Hindlimb muscle (tissue), 1 donor: Measurements from ENCODE around the gene CDC42EP2. TPM values are rescaled to one million over a fixed set of nuclear protein-coding genes. Genes with fewer than 3 reads are reported as not detected.

Experiments used
- DNase-seq: peaks from one replicate; pipeline ENCODE4 v3.0.0-alpha.2; 2013
- polyA plus RNA-seq: library from polyadenylated mRNA; unstranded; fragments of 120-200 nt; gene quantifications from one replicate; pipeline ENCODE4 v1.2.1, GENCODE V29; 2013; ENCODE audit not compliant: insufficient read length

CDC42EP2 gene
- polyA plus RNA-seq, 1 donor, result 38.8 TPM

DNA sequence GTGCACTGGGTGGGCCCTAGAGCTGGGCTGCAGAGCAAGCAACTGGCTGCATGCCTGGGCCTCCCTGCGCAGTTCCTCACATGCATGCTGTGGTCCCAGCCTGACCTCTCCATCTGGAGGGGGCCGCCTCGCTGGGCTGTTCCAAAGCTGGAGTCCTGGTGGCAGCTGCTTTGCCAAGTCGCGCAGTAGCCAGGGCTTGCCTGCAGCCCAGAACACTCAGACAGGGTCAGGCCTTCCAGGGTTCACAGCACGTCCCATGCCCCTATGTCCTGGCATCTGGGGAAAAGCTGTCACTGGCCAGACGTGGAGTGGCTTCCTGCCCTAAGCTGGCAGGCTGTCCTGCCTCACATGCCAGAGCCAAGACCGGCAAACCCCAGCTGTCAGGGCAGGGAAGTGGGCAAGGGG lies 16.5 kb upstream of the CDC42EP2 start:
- peak; percentile 86 for DNase-seq

DNA sequence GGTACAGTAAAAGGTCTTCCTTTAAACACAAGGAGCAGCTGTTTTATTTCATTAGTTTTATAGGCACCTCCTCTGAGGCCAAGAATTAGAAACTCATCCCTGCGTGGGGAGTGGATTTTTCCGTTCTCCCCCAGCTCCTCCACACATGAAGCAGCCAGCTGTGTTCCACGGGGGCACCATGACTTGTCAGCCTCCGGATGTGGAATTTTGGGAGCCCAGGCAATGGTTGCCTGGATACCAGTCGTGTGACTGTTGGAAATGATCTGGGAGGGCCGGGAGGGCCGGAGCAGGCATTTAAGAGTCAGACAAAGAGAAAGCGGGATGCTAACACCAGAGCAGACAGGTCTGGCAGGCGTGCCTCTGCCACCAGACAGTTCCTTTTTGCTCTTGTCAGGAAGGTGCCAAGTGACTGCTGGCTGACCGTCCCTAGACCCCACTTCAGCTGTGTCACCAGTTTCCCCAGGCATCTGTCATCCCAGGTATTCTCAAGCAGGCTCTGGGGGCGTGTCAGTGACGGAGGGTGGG lies 15.9 kb upstream of the CDC42EP2 start:
- peak; percentile 83 for DNase-seq

DNA sequence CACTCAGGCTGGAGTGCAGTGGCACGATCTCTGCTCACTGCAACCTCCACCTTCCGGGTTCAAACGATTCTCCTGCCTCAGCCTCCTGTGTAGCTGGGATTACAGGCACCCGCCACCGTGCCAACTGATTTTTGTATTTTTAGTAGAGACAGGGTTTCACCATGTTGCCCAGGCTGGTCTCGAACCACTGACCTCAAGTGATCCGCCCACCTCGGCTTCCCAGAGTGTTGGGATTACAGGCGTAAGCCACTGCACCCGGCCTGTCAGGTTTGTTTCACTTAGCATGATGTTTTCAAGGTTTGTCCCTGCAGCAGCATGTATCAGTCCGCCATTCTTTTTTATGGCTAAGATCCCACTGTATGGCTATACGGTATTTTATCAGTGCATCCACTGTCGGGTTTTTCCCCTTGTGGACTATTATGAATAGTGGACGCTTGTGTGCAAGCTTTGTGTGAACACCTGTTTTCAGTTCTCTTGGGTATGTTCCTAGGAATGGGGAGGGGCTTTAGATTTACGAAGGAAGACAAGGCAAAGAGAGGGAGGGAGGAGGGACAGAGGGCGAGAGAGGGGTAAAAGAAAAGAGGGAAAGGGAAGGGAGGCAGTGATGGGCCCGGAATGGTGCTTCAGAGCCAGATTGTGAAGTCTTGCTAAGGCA lies 13.9 kb upstream of the CDC42EP2 start:
- DNase-seq, result no peak

GRCh38 chr11:65301491-65302329 lies 13.0 kb upstream of the CDC42EP2 start:
- DNase-seq, result no peak

DNA sequence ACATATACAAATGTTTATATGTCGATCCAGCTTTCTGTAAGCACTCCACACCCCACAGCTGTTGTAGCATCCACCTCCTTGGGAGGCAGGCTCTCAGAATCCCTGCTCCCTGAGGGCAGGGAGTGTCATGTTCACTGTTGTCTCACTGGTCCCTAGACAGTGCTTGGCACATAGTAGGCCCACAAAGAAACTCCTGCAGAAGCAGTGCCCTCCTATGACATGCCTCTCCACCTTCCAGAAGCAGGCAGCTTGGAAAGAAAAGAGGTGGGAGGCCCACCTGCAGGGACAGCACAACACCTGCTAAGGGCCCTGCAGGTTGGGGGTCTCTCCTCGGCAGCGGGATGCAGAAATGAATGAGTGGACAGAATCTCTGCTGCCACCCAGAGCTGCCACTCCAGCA lies 11.1 kb upstream of the CDC42EP2 start:
- DNase-seq, result no peak

DNA sequence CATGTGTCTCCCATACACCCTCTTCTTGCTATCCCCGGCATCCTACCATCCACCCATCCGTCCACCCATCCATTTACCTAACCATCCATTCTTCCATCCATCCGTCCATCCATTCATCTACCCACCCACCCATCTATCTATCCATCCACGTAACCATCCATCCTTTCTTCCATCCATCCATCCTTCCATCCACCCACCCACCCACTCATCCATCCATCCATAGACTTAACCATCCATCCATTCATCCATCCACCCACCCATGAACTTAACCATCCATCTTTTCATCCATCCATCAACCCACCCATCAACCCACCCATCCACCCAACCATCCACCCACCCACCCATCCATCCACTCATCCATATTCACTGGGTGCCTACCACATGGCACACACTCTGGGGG lies 10.6 kb upstream of the CDC42EP2 start:
- DNase-seq, result no peak

DNA sequence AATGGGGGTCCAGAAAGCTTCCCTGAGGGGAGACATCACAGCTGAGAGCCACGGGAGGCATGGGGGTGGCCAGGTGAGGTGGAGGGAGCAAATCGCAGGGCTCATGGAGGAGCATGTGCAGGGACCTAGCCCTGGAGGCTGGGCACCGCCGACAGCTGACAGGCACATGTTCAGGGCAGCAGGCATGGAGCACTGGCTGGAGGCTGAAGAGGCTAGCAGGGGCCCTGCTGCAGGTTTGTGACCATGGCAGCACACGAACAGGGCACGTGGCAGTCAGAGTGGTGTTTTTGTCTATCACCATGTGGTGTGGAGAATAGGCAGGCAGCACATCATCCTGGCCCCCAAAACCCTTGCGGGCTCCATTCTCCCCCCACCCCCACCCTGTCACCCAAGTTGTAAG lies 10.1 kb upstream of the CDC42EP2 start:
- no peak for DNase-seq

- no peak for DNase-seq
These were observed 9.0 kb upstream of the CDC42EP2 start for GRCh38 chr11:65305501-65306268.

DNA sequence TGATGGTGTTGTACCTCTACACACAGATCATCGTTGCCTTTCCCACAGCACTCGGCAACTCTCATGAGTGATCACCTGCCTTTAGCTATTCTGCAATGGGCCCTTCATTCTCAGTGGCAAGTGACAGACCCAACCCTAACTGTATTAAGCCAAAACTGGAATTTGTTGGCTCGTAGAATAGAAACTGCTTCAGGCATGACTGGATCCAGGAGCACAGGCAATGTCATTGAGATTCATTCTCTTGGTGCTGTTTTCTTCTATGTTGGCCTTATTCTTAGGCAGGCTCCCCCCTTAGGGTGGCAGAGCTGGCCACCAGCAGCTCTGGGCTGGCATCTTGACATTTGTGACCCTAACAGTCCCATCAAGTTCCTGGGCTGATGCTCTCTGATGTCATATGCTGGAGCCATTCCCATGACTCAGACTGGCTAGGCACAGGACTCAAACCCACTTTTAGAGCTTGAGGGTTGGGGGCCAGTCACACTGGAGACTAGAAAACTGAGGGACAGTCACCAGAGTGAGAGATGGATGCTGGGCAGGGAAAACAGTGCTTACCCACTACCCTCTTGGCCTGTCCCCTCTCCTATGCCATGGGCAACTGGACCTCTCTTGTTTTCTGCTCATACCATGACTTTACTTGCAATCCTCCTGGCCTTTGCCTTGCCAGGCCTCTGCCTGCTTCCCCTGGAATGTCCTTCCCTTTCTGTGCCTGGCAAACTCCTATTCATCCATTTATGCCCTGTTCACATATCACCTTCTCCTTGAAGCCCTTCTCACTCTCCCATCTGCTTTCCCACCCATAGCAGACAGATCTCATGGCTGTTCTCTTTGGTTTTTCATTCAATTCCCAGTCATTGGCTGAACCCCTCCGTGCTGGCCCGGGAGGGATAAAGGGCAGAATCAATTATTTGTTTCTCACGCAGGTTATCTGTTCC lies 7.1 kb upstream of the CDC42EP2 start:
- DNase-seq, result no peak

DNA sequence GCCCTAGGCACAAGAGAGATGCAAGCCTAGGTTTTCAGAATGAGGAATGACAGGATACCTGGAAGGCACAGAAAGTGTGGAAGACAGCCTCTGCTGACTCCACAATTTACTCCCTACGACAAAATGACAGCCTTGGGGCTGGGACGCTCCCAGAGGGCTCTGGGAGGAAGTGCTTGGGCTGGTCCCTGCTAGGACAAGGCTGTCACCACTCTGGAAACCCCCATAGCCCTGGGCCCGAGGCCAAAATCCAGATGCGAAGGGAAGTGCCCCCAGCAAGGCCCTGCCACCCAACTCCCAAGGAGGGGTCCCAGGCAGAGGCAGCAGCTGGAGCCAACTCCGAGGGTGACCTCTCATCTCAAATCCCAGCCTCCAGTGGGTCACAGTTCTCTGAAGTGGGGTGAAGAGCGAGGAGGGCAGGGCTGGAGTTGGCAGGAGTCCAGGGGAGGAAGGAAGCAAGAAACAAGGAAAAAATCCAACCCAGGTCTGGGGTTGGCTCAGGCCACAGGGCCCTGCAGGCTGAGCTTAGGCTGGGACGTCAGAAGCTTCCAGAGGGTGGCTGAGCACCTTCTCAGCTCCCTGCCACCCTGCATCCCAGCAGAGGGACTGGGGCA lies 6.3 kb upstream of the CDC42EP2 start:
- no peak for DNase-seq

- no peak for DNase-seq
These were observed 5.7 kb upstream of the CDC42EP2 start for GRCh38 chr11:65309006-65309405.

DNA sequence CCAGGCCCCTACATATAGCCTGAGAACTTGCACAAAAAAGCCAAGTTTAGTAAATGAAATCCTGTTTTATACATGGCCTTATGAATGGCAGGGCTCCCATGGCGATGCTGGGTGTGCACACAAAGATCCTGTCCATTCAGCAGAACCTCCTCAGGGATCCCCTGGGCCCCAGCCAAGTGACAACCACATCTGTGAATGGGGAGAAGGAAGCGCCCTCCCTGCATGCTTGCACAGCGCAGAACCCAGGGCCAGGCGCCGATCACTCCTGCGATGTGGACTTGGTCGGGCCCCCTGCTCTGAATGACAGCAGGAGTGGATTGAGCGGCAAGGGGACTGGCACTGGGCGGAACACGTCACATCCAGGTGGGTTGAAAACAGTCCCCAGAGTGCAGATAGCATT lies 4.5 kb upstream of the CDC42EP2 start:
- DNase-seq, result no peak

- DNase-seq, result no peak
These were observed 3.9 kb upstream of the CDC42EP2 start for GRCh38 chr11:65310736-65311135.

GRCh38 chr11:65311170-65311678 lies 3.4 kb upstream of the CDC42EP2 start:
- DNase-seq, result no peak

DNA sequence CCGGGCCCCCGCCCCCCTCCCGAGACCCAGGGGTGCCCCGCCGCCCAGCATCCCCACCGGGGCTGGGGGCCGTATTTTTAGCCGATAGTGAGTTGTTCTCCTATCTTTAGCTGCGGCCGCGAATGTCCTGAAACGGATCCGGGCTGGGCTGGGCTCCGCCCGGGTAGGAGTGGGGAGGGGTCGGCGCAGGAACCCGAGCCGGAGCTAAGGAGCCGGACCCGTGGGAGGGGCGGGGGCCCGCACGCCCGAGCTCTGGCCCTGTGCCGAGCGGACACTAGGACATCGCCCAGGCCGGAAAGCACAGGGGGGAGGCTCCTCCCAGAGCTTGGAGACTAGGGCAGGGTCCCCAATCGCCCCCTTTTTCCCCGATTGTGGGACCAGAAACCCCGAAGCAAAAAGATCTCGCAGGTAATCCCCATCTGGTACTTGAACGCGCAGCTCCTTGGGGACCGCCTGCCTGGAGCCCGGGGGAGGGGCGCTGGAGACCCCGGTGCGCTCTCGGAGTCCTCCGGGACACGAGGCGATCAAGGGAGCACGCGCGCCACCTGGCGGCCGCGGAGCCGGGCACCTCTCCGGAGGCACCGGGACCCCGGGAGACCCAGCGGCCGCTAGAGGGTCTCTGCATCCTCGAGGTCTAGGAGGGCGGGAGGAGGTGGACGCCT lies 669 bp downstream of the CDC42EP2 start:
- peak; percentile 82 for DNase-seq

- no peak for DNase-seq
These were observed 1.2 kb downstream of the CDC42EP2 start for GRCh38 chr11:65315866-65316226.

- peak; percentile 82 for DNase-seq
These were observed 1.8 kb downstream of the CDC42EP2 start for GRCh38 chr11:65316227-65317024.

GRCh38 chr11:65317025-65317786 lies 2.5 kb downstream of the CDC42EP2 start:
- DNase-seq, result peak; percentile 85
